HCT116 (cell line): ENCODE measurements around the gene GRID2.

ENCODE experiments used
- CEBPB ChIP-seq: IDR thresholded peaks from 2 replicates; pipeline ENCODE4 v1.6.1; 2012; ENCODE audit warnings: low read depth
- CTCF ChIP-seq, 3 experiments: fragments of 200-600 bp in 1 of 3; sonication (generic) in 1 of 3; IDR thresholded peaks in 2 of 3; conservative IDR thresholded peaks in 1 of 3; 2 replicates each; pipeline ENCODE4 v1.5.1; 2012 to 2017; ENCODE audit warnings: low read depth in 2 of 3, low read length in 2 of 3, antibody characterized with exemption in 1 of 3, borderline replicate concordance in 1 of 3, control low read depth in 1 of 3, mild to moderate bottlenecking in 1 of 3, mixed read lengths in 1 of 3, mixed run types in 1 of 3, moderate library complexity in 1 of 3; ENCODE audit not compliant: insufficient read depth in 1 of 3
- EGR1 ChIP-seq: IDR thresholded peaks from 2 replicates; pipeline ENCODE4 v1.6.1; 2012; ENCODE audit warnings: low read depth
- EZH2phosphoT487 ChIP-seq: fragments of 200-600 bp; IDR thresholded peaks from 2 replicates; pipeline ENCODE4 v1.6.1; 2018; ENCODE audit warnings: antibody characterized with exemption, borderline replicate concordance
- JUND ChIP-seq: IDR thresholded peaks from 2 replicates; pipeline ENCODE4 v1.6.1; 2012
- POLR2A ChIP-seq: IDR thresholded peaks from 2 replicates; pipeline ENCODE4 v1.7.0; 2011; ENCODE audit warnings: borderline replicate concordance; ENCODE audit not compliant: insufficient read depth, insufficient read length; ENCODE audit errors: extremely low read depth
- POLR2AphosphoS5 ChIP-seq: IDR thresholded peaks from 2 replicates; pipeline ENCODE4 v1.6.1; 2011; ENCODE audit warnings: mild to moderate bottlenecking, low read depth, low read length, moderate library complexity
- RAD21 ChIP-seq: IDR thresholded peaks from 2 replicates; pipeline ENCODE4 v1.6.1; 2012; ENCODE audit warnings: low read depth, mild to moderate bottlenecking
- SIN3A ChIP-seq: IDR thresholded peaks from 2 replicates; pipeline ENCODE4 v1.6.1; 2012; ENCODE audit warnings: low read depth
- TCF7L2 ChIP-seq: IDR thresholded peaks from 2 replicates; pipeline ENCODE4 v1.7.0; 2011; ENCODE audit warnings: borderline replicate concordance, inconsistent platforms; ENCODE audit not compliant: insufficient read depth, insufficient read length; ENCODE audit errors: extremely low read depth
- YY1 ChIP-seq: IDR thresholded peaks from 2 replicates; pipeline ENCODE4 v1.6.1; 2011; ENCODE audit warnings: low read length, low read depth, moderate library complexity, mild to moderate bottlenecking; ENCODE audit not compliant: insufficient replicate concordance; ENCODE audit errors: extremely low read depth
- ZFX ChIP-seq: fragments of 450-650 bp; IDR thresholded peaks from 2 replicates; pipeline ENCODE4 v1.6.1; 2017
- ZNF274 ChIP-seq: fragments of 200-500 bp; sonication (Bioruptor generic); IDR thresholded peaks from 2 replicates; pipeline ENCODE4 v1.6.1; 2014; ENCODE audit warnings: mild to moderate bottlenecking, low read depth, low read length, inconsistent platforms
- TF ChIP-seq, protein P1 (sequence below): IDR thresholded peaks from 2 replicates; pipeline ENCODE4 v1.6.1; 2012

DNA sequence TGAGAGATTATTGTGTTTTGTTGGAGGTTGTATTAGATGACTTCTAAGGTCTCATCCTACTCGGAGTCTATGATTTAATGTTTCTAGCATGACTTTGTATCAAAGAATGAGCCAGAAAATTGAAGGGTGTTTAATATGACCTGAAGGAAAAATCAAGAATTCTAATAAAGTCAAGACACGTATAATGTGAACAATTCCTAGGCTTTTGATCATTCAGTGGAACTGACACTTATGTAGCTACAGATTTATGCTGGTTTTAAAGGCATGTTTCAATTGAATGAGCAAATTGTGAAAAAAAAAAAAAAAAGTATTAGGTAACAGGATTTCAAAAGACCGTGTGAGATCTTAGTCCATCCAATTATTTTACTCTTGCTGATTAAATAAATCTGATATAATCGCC is 64.9 kb downstream of the GRID2 start:
- TF ChIP-seq ZNF274 (no peak), CTCF (IDR thresholded peaks at IDR 0.05 in 2 of 3, conservative IDR thresholded peaks at IDR 0.05 in 1 of 3; ENCODE audit: borderline replicate concordance in 1 of 3, insufficient read depth in 1 of 3, low read depth in 2 of 3, low read length in 2 of 3) (no peak), POLR2AphosphoS5 (no peak), CEBPB (no peak), YY1 (no peak), SIN3A (no peak), EZH2phosphoT487 (no peak), RAD21 (no peak), TCF7L2 (no peak), EGR1 (no peak), ZFX (no peak), JUND (no peak), POLR2A (no peak)
- TF ChIP-seq, protein P1, sequence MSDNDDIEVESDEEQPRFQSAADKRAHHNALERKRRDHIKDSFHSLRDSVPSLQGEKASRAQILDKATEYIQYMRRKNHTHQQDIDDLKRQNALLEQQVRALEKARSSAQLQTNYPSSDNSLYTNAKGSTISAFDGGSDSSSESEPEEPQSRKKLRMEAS: no peak
